Neural progenitor cell (in vitro differentiated cells): ENCODE data around the gene MMS22L.

ENCODE experiments used
- CTCF ChIP-seq: fragments of 200-600 bp; sonication (generic); IDR thresholded peaks from 2 replicates; pipeline ENCODE4 v1.5.1; 2017; ENCODE audit warnings: antibody characterized with exemption, mild to moderate bottlenecking
- EZH2 ChIP-seq: fragments of 200-600 bp; sonication (generic); IDR thresholded peaks from 2 replicates; pipeline ENCODE4 v1.6.1; 2017; ENCODE audit warnings: antibody characterized with exemption, mild to moderate bottlenecking, moderate library complexity
- EZH2phosphoT487 ChIP-seq: fragments of 200-600 bp; sonication (generic); IDR thresholded peaks from 2 replicates; pipeline ENCODE4 v1.6.1; 2017; ENCODE audit warnings: antibody characterized with exemption

- TF ChIP-seq CTCF (no peak), EZH2 (no peak), EZH2phosphoT487 (no peak)
These were observed 168.4 kb downstream of the MMS22L start for GRCh38 chr6:97114645-97115044.
